Heart left ventricle (tissue), 13 donors: ENCODE measurements around the gene SPACDR.

Experiments
- CTCF ChIP-seq, 12 donors: fragments of 200-600 bp; sonication (generic) in 4 of 12; IDR thresholded peaks; one replicate each; pipeline versions ENCODE4 v1.5.0 to v1.8.0; 2018 to 2022; ENCODE audit warnings: antibody characterized with exemption in 12 of 12, mild to moderate bottlenecking in 5 of 12
- POLR2A ChIP-seq, 2 donors: fragments of 450-650 bp; IDR thresholded peaks; one replicate each; pipeline ENCODE4 v1.6.1; 2017; ENCODE audit warnings: antibody characterized with exemption in 2 of 2, mild to moderate bottlenecking in 2 of 2, moderate library complexity in 2 of 2
- donor health status: ischemic (EF 13 %, LVEDD 7.1; RV severe dilation, severe dysfunction).
- donor health status: DM: no; HTN: yes; CAD: no.
- donor health status: DM: no; HTN: no; CAD: no.
- donor health status: ischemic (EF 25% LVEDD 6.9; RV normal size, moderate dysfunction).
- donor health status: ischemic (EF 25% LVEDD 5.7; RV mildly dilated, moderate dysfunction).
- donor health status: ischemic (EF 35%, LVEDD 5.7; RV mildly dilated, moderate dysfunction).
- donor health status: nonischemic (EF 11% LVEDD 7.7; RV severe dilation, severe dysfunction).
- donor health status: DM: yes; HTN: yes; CAD: no.
- donor health status: PGD.
- donor health status: ischemic (EF 29% LVEDD 5.4; RV normal size, mild dysfunction).
- donor health status: nonischemic (EF 23%, LVEDD 6.1; RV moderate dilation, normal function).

GRCh38 chr7:100483090-100483721 lies 19.1 kb upstream of the SPACDR start:
- TF ChIP-seq CTCF (IDR thresholded peaks at IDR 0.05) (peak; percentile 80 to 99 (median 94)), POLR2A (IDR thresholded peaks at IDR 0.05) (no peak)
